Fibroblast of skin of left biceps (primary cell): ENCODE data around the gene SLCO4A1.

Experiments used
- DNase-seq, 2 experiments: peaks; one replicate each; pipeline ENCODE4 v3.0.0-alpha.2; 2013; ENCODE audit warnings: low read depth in 2 of 2

SLCO4A1 gene, protein sequence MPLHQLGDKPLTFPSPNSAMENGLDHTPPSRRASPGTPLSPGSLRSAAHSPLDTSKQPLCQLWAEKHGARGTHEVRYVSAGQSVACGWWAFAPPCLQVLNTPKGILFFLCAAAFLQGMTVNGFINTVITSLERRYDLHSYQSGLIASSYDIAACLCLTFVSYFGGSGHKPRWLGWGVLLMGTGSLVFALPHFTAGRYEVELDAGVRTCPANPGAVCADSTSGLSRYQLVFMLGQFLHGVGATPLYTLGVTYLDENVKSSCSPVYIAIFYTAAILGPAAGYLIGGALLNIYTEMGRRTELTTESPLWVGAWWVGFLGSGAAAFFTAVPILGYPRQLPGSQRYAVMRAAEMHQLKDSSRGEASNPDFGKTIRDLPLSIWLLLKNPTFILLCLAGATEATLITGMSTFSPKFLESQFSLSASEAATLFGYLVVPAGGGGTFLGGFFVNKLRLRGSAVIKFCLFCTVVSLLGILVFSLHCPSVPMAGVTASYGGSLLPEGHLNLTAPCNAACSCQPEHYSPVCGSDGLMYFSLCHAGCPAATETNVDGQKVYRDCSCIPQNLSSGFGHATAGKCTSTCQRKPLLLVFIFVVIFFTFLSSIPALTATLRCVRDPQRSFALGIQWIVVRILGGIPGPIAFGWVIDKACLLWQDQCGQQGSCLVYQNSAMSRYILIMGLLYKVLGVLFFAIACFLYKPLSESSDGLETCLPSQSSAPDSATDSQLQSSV

GRCh38 chr20:62642051-62642665 lies at the start of gene SLCO4A1:
Gene SLCO4A1 (plus strand): TSS chr20:62642503. CDS start chr20:62656455, 13,952 bp downstream.
- DNase-seq, result no peak

DNA sequence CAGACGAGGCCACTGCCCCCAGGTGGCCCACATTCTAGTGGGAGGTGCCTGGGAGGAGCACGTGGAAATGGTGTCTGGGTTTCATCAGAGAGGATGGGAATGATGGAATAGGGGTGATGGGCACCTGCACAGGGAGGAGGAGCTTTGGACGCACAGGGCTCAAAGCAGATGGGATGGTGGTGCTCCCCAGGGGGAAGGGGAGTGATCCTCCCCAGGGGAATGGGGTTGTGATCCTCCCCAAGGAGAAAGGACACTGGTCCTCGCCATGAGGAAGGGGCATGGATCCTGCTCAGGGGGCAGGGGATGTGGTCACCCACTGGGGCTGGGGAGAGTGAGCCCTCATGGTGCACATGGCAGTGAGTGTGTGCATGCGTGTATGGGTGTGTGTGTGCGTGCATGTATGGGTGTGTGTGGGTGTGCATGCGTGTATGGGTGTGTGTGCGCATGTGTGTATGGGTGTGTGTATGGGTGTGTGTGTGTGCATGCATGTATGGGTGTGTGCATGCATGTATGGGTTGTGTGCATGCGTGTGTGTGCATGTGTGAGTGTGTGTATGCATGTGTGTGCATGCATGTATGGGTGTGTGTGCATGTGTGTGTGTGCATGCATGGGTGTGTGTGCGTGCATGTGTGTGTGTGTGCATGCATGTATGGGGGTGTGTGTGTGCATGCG lies 49.7 kb upstream of the SLCO4A1 start:
- DNase-seq, result no peak

DNA sequence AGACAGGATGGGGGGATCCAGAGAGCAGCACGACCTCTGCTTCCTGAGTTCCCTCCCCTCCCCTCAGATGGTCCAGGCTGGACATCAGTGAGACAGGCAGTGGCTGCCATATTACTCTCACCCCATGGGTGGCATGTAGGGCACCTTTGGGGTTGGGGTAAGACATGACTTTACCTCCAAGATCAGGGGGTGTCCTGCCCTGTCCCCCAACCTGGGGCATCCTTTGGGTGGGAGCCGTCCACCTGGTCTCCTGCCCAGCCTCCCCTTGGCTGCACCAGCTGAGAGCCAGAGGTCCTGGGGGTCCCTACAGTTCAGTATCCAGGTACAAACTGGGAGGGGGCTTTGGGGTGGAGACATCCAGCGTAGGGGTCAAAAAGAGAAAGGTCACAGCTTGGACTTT lies 48.7 kb upstream of the SLCO4A1 start:
- DNase-seq, result no peak

DNA sequence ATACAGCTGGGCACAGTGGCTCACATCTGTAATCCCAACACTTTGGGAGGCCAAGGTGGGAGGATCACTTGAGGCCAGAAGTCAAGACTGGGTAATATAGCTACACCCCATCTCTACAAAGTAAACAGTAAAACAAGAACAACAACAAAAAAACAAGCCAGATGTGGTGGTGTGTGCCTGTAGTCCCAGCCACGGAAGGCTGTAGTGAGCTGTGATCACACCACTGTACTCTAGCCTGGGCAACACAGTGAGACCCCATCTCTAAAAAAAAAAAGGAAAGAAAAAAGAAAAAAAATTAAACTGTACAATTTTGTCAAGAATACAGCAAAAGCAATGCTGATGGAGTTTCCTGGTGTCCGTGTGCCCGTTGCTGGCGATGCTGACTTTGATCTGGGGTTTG lies 47.2 kb upstream of the SLCO4A1 start:
- DNase-seq, result no peak

DNA sequence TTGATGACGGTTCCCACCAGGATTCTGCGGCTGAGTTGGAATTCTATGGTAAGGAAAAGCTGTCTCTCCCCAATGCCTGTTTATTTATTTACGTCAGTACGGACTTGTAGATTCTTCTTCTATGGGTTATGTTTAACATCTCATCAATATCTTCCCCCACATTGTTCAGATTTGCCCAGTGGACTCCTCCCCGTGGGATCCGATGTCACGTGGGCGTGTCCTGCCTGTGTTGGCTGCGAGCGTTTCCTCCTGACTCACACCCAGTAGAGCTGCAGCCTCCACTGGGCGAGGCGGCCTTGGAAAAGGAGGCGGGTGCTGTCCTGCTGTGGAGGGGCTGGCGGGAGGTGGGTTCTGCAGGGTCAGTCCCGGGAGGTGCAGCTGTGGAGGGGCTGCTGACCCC lies 46.8 kb upstream of the SLCO4A1 start:
- no peak for DNase-seq

DNA sequence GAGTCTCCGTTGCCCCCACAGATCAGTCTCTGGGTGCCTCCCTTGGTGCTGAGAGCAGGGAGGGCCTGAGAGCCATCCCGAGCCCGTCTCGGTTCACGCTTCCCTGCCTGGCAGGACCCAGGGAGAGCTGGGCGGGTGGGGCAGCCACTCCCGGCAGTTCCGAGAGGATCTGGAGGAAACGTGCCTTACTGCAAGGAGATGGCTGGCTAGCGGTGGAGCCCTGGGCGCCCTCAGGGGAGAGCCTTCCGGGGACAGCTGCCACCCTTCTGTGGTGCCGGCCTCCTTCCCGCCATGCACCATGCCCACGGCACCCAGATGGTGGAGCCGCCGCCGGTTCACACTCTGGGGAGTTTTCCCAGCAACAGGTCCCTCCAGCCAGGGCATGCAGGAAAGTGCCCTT lies 45.8 kb upstream of the SLCO4A1 start:
- no peak for DNase-seq

- DNase-seq, result no peak
Measured at GRCh38 chr20:62596921-62597320, 45.4 kb upstream of the SLCO4A1 start.

GRCh38 chr20:62597416-62598115 lies 44.7 kb upstream of the SLCO4A1 start:
- DNase-seq, result no peak

DNA sequence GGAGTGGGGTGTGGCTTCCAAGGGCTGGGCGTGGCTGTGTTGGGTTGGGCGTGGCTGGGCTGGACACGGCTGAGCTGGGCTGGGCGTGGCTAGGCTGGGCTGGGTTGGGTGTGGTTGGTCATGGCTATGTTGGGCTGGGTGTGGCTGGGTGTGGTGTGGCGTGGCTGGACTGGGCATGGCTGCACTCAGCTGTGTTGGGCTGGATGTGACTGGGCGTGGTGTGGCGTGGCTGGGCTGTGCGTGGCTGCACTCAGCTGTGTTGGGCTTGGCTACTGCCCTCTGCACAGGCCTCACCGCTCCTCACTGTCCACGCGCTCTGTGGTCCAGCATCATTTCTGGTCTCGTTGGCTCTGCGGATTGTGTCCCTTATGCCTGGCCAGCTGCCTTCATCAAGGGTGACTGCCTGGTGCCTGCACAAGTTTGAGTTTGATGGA lies 43.5 kb upstream of the SLCO4A1 start:
- no peak for DNase-seq

GRCh38 chr20:62599216-62600110 lies 42.8 kb upstream of the SLCO4A1 start:
- no peak for DNase-seq

DNA sequence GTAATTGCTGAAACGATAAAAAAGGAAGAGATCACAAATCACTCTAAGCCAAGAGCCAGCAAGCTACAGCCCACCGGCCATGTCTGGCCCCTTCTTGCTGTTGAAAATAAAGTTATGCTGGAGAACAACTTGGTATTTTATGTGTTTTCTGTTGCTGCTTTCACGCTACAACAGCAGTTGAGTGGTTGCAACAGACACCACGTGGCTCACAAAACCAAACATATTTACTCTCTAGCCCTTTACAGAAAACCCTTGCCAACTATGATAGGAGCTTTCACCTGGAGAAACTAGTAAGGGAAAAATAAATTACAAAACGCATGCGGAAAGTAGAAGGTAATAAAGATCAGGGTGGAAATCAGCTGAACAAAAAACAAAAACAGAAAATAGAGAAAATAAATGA lies 41.1 kb upstream of the SLCO4A1 start:
- DNase-seq, result no peak

DNA sequence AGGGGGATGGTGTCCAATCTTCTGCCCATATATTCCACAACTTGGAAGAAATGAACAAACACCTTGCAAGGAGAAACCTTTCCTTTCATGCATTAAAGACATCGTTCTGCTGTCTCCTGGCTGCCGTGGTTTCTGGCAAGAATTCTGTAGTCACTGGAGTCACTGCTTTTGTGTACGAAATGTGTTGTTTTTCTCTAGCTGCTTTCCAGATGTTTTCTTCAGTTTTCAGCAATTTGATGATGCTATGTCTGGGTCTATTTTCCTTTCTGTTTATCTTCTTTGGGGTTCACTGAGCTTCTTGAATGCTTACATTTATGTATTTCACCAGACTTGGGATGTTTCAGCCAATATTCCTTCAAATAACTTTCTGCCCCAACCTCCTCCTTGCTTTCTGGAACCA lies 40.6 kb upstream of the SLCO4A1 start:
- no peak for DNase-seq

DNA sequence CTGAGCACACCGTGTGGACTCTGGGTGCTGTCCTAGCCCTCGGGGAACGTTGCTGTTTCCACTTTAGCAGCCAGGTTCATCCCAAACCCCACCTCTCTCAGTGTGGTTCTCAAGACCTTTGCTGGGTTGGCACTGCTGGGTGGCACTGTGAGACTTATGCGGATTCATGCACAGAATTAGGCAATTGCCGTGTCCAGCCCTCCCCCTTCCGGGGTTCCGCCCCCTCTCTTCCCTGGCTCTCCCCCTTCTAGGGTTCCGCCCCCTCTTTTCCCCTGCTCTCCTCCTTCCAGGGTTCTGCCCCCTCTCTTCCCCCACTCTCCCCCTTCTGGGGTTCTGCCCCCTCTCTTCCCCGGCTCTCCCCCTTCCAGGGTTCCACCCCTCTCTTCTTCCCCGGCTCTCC lies 39.8 kb upstream of the SLCO4A1 start:
- DNase-seq, result no peak

GRCh38 chr20:62603021-62603906 lies 39.0 kb upstream of the SLCO4A1 start:
- DNase-seq, result no peak

- no peak for DNase-seq
Measured at GRCh38 chr20:62603907-62604785, 38.2 kb upstream of the SLCO4A1 start.

DNA sequence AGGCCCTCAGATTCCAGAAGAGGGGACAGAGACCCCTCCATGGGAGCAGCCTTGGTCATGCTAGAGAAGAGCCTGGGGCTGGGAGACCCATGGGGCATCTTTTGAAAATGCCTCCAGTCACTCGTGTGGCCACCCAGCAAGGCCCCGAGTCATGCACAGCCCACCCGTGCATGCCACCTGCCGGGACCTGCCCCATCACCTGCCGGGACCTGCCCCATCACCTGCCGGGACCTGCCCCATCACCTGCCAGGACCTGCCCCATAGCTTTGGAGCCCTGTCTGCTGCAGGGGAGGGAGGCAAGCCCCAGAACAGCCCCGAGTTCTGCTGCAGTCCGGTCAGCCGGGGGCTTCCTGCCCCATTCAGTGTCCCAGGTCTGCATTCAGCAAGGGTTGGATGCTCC lies 37.5 kb upstream of the SLCO4A1 start:
- DNase-seq, result no peak

DNA sequence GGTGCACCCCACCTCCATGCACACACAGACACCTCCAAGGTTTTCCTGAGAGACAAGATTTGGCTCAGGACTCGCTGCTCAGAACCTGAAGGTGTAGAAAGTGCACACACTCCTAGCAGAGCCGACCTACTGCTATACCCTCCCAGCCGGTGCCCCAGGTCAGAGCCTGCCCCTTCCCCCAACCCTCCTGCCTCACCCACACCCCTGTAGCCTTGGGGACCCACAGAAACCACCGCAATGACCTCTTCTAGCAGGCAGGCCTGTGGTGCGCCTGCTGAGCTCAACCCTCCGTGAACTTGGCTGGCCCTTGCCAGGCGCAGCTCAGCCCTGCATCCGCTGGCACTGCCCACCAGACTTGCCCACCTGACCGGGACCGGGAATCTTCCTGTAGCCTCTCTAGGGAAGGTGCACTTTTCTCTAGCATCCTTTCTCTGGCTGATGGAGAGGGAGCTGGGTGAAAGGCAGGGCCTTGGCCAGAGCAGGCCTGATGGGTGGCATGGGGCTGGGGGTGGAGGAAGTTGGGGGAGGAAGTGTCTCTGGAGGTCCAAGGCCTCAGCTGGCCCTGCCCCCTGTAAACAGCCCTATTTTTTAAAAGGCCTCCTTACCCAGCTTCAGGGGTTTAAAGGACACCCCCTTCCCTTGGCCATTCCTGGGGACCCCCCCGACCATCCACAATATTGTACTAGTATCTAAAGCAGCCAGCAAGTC lies 36.9 kb upstream of the SLCO4A1 start:
- no peak for DNase-seq

GRCh38 chr20:62606016-62606415 lies 36.3 kb upstream of the SLCO4A1 start:
- DNase-seq, result no peak
